Embryonic facial prominence (tissue), 1 donor: ENCODE results near the gene HIVEP3.
"Not testable (repeated sequence)": the region's sequence is repeated elsewhere in the genome, so short reads cannot be mapped to it uniquely, and the experiment has no call there.

Experiments used
- DNase-seq: peaks from one replicate; pipeline ENCODE4 v3.0.0-alpha.2; 2016; ENCODE audit errors: extremely low spot score

The HIVEP3 gene

DNA sequence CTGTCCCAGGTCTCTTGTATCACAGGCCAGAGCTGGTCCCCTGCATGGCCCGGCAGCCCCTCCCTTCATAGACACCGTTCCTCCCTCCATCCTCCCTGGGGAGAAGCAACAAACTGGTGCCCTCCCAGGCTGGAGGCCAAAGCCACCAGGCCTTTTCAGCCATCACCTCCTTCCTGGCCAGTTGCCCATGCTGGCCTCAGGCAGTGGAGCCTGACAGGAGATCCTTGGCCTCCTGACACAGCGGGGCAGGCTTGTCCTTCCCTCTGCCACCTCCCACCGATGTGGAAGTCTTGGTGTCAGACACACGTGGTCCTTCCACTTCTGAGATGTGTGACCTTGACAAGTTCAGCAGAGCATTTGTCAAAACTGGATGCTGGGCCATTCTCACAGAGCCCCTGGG, 206.0 kb downstream of the HIVEP3 start:
- no peak for DNase-seq

DNA sequence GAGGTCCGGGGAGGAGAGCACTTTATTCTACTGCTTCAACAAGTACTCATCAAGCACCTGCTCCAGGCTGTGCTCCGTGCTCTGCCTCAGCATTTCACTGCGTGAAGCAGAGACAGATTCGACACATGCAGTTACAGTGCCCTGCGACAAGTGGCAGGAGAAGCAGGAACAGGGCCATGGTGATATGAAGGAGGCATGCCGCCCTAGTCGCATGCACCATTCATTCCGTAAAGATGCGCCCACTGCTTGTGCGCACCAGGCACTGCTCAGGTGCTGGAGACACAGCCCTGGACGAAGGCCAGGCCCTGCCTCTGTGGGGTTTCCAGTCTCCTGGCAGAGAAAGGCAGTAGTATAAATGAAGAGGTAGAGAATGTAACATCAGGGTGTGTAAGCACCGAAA, 206.6 kb downstream of the HIVEP3 start:
- DNase-seq: no peak

DNA sequence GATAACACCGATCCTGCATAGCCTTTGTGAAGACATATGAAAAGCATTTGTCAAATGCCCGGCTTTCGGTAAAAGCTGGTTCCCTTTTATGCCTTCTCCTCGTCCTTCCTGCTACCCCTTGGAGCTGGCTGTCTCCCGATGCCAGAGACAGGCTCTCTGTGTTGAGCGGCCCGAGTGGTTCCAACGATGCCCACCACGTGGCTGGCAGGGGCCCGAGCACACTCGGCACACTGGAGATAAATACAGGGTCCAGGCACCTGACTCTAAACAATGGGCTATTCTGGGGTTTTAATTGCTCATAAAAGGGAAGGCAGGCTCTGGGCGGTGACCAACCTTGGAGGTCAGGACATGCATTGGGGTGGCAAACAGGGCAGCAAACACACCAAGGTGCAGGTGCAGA, 207.1 kb downstream of the HIVEP3 start:
- no peak for DNase-seq

DNA sequence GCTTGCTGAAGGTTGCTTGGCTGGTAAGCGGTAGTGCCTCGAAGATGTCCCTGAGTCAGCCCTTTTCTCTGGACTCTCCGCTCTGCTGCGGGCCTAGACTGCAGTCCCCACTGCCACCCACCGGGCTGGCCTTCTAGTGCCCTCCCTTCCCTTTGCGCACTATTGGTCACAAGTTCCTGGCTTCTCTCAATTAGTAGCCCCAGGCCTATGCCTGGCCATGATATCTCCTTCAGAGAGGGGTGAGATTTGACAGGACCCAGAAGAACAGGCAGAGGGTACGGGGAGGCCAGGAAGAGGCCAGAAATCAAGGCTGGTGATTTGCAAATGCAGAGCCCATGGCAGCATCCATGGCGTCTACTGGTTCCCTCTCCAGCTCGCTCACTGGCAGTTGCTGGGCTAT, 207.7 kb downstream of the HIVEP3 start:
- no peak for DNase-seq

DNA sequence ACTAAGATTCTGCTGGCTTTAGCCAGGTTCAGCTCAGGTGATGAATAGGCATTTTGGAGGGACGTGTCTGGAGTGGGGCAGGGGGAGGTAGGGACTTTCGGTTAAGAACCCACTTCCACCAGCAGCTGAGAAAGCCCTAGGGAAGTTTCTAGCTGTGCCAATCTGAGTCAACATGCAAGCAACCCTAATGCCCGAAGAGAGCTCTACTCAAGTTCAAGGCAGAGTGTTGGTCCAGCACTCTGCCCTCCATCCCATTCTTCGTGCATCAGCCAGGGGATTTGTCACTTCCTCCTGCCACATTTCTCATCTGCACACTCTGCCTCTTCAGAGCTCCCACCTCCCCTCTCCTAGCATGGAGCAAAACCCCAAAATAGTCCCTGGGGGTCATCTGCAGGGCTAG, 208.8 kb downstream of the HIVEP3 start:
- DNase-seq: no peak

DNA sequence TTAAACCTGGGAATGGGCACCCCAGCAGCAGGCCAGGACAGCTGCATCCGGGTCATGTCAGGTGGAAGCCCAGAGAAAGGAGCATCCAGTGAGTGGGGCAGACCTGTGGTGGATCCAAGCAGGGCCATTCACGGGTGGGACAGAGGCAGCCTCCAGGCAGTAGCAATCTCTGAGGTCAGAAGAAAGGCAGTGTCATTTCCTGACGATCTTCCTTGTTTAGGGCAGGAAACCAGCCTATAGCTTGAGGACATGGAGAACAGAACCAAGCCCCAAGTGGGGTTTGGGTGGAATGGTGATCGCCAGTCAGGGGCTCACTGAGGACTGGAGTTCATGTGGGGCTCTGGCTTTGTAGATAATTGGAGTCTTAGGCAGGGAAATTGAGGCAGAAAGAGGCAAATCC, 209.4 kb downstream of the HIVEP3 start:
- no peak for DNase-seq

DNA sequence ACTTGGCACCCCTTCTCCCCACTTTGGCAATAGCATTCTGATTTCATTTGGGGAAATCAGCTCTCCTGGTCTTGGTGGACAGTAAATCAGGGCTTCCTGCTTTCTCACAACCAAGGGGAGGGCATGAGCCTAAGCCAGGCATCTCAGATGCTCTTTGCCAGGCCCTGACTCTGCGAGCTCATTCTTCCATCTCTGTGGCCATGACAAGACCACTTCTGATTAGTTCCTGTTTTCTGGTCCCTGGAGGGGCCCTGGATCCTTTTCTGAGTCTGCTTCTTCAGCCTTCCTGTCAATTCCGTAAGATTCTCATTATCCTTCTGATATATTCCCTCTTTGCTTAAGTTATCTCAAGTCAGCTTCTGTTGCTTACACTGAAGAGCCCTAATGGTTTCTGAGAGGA, 210.4 kb downstream of the HIVEP3 start:
- no peak for DNase-seq

DNA sequence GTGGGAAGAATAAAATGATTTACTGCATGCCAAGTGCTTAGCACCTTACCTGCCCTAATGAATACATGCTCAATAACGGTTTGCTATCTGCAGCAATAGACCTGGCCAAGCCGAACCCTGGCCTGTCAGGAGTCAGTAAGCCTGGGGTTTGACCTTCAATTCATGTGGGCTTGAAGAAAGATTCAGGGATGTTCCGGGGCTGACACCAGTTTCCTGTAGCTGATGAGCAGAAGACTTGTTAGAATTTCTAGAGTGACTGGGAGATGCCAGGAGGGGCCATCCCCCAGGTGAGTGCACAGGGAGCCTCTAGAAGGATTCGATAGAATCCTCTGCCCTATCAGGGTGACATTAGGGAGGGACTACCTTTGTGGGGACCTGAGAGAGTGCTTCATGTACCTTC, 210.9 kb downstream of the HIVEP3 start:
- no peak for DNase-seq

DNA sequence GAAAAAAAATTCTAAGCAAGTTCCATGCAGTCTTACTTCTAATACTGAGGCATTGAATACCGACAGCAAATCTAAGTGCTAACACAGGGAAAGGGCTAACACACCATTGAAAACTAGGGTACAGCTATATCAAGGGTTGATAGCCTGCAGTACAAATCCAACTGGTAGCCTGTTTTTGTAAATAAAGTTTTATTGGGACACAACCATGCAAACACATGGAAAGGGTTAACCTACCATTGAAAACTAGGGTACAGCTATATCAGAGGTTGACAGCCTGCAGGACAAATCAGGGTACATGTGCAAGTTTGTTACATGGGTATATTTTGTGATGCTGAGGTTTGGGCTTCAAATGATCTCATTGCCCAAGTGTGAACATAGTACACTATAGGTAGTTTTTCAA, 212.9 kb downstream of the HIVEP3 start:
- no peak for DNase-seq

DNA sequence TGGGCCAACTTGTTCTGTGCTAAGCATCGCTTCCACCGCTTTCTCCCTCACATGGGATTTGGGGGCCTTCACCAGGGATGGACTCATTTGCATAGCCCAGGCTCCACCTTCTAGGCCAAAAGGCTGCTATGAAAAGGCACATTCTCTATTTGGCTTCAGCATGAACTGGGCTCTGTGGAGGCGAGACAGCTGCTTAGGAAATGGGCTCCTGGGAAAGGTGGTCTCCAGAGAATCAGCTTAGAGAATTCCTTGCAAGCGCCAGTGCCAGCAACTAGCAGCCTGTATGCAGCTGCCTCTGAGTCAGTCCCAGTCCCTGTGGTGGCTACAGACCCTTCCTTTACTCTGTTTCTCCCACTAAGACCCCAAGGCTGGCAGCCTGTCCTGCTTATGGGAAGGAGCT, 214.5 kb downstream of the HIVEP3 start:
- no peak for DNase-seq

DNA sequence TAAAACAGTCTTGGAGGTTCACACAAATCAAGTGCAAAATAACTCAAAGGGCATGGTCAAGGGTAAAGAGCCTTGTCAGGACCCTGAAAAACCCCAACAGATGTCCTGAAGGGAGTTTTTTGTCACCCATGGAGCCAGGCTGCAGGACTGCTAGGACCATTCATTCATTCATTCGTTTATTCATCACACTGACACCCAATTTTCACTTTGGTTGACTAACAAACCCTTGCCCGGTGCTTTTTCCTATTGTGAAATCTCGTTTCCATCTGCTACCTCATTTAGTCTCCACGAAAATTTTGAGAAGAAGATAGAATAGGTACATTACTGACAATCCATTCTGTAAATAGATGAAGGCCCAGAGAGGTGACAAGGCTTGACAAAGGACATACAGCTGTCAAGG, 216.0 kb downstream of the HIVEP3 start:
- DNase-seq: no peak

DNA sequence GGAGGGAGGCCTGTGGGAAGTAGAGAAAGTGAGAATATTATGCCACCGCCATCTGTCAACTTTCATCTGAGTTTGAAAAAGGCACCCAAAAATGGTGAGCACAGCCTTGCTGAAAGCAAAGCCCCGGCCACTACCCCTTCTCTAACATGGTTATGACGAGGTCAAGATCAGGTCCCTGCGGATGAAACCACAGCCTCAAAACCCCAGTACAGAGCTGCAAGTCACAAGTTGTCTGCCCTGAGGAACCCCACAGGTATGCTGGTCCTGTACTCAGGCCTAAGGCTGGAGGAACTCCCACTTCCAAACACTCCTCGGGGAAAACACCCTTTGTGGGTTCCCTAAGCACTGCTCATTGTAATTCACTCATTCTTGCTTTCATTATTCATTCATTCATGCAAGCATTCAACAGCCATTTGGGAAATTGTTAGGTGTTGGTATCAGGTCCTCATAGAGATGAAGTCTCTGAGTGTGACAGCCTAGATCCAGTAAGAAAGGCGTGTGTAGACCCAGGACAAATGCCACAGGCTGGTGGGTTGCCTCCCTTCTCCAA, 217.7 kb downstream of the HIVEP3 start:
- DNase-seq: no peak

DNA sequence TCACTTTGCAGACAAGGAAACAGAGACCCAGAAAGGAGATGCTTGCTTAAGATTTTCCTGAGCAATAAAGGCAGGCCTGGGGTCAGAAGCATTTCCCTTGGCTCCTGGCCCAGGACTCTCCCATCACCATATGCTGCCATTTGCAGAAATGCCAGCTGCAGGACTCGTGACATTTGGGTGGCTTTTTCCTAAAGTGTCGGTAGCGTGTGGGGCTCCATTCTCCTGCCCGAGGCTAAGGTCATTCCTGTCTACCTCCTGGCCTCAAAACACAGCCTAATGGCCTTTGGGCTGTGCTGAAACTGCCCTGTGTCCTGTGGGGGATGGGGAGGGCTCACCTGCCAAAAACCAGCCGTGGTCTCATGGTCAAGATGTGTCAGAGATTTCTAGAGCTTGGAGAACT, 218.1 kb downstream of the HIVEP3 start:
- no peak for DNase-seq

DNA sequence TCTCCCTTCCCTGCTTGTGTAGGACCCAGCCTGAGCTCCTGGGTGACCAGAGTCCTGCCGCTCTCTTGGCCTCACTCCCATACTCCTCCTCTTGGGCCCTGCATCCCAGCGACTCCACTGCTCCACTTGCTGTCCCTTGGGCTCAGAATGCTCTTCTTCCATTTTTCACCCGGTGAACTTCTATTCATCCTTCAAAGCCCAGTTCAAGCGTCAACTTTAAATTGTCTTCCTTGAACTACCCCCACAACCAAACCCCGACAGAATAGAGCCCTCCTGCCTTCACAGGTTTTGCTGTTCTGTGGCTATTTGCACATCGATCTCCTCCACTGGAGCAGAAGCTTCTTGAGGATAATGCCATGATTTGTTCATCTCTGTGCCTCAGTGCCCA, 218.9 kb downstream of the HIVEP3 start:
- DNase-seq: no peak

DNA sequence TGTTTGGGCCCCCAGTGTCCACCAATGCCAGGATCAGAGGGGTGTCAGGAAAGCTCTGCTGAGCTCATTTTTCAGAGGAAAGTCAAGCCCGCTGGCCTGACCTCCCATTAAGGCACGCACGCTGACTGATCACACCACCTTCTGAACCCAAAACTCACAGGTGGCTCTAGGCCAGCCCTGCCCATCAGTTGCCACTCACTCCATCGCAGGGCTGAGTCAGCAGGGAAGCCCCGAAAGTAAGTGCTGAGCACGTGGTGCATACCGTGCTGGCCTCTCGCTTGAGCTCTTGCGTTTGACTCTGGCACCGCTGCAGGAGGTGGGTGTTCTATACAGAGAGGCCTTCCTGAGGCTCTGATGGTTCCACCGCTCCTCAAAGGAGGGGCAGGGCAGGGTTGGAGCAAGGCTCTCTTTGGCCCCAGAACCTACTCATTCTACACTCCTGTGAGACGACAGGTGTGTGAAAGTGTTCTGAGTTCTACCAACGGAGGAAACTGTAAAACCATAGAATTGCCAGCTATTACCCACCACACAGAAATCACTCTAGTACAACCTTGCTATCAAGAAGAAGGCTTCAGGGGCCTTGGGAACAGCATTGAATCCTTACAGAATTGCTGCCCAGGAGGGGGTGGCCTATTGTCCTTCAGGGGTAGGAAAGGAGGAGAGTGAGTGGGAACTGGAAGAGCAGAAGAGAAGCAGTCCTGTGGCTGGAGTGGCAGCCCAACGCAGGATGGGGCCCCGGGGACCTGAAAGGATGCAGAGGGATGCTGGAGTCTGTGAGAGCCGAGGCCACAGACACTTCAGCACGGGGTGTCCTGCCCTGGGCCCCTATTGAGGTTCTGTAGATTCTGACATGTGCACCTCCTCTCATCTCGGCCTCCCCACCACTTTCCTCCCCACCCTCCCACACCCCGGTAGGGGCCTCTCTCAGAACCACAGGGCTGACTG, 219.5 kb downstream of the HIVEP3 start:
- no peak for DNase-seq

DNA sequence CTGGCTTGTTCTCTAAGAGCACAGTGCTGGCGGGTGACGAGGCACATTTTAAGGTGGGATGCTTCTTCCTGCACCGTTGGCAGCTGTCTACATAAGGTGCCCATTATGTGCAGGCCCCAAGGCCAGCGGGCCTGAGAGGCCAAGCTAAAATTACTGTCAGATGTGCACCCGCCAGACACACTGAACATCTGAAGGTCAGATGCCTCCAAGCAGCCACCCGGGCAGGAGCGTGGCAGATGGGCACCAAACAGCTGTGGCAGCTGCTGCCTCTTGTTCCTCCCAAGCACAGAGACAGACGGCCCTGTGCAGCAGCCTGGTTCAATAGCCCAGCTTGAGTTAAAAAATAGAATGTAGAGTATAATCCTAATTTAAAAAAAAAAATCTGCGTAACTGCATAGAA, 222.3 kb downstream of the HIVEP3 start:
- no peak for DNase-seq

DNA sequence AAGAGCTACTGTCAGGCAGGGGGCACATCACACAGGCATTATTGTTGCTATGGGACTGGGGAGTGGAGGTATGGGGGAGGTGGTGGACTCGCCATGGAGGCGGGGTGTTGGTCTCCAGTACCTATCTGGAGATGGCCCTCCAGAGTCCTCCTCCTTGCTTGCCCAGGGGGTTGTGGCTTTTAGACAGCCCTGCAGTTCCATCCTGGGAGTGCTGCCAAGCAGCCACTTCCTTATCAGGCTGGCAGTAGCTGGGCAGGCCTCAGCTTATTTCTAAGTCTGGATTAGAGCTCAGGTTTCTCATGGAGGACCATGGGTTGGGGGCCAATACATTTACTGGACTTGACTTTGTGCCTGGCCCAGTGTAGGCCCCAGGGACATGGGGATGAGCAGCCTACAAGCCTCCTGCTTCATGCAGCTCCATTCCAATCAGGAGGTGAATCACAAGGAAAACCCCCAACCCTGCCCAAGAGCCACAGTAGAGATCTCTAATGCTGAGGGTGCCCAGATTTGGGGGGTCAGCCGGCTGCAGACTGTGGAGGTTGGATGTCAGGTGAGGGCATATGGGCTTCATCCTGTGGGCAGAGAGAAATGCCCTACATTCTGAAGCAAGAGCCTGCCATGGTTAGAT, 223.5 kb downstream of the HIVEP3 start:
- no peak for DNase-seq

DNA sequence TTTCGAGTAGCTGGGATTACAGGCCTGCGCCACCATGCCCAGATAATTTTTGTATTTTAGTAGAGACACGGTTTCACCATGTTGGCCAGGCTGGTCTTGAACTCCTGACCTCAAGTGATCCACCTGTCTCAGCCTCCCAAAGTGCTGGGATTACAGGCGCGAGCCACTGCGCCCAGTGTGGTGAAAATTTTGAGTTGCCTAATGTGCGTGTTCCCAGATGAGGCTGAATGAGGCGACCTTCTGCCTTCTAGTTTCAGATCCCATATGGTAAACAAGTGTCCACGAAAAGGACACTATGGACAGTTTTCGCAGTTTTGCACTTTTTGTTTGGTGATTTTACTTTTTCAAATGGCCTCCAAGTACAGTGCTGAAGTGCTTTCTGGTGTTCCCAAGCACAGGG, 226.8 kb downstream of the HIVEP3 start:
- not testable (repeated sequence) for DNase-seq

DNA sequence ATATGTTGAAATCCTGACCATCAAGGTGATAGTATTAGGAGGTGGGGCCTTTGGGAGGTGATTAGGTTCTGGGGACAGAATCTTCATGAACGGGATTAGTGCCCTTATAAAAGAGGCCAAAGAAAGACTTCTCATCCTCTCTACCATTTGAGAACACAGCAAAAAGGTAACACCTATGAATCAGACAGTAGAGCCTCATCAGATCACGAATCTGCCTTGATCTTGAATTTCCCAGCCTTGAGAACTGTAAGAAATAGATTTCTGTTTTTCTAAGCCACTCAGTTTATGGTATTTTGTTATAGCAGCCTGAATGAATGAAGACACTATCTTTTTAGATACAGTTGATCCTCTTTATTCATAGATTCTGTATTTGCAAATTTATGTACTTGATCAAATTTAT, 227.3 kb downstream of the HIVEP3 start:
- no peak for DNase-seq

DNA sequence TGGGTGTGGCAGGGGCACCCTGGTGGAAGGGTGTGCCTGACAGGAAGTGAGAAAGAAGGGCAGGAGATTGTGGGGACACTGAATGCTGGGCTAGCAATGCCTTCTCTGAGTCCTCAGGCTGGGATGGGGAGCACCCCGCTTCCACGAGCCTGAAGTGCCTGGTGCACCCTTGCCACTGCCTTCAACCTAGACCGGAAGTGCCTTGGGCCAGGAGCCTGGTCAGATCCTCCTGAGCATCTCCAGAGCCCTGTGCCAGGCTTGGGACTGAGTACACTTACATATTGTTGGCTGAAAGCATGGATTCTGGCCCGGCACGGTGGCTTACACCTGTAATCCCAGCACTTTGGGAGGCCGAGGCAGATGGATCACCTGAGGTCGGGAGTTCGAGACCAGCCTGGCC, 228.4 kb downstream of the HIVEP3 start:
- DNase-seq: no peak

DNA sequence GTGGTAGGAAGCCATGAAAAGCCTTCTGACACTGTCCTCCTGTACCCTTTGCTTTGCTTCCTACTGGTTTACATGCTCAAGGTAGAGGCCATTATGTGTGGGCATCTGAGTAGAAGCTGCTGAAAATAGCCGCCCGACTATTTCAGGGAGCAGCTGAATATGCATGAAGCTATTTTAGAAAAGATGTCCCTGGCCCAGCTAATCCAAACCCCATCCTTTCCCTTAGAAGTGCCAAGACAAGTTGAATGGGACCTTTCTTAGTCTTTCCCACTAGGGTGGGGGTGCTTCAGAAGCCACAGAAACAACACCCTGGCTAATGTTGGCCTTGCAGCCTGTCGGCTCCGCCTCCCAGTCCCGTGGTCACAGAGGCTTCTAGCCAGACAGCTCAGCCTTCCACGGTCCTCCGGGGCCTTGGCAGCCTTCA, 229.2 kb downstream of the HIVEP3 start:
- no peak for DNase-seq

DNA sequence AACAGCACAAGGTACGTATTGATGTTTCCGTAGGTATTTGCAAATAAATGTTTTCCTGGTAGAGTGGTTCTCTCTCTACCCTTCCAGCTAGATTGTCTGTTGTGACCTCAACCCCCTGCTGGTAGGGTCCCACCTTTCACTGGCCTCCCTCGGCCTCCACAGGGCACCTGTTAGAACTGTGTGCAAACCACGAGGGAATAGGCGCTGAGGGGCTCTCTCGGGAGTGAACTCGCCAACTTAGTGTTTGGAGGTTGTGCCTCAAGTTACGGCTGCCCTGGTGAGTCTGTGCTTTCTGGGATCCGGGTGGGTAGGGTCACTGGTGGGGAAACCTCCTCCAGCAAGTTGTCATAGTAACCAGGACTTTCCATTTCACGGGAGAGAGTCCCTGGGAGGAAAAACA, 229.6 kb downstream of the HIVEP3 start:
- no peak for DNase-seq

DNA sequence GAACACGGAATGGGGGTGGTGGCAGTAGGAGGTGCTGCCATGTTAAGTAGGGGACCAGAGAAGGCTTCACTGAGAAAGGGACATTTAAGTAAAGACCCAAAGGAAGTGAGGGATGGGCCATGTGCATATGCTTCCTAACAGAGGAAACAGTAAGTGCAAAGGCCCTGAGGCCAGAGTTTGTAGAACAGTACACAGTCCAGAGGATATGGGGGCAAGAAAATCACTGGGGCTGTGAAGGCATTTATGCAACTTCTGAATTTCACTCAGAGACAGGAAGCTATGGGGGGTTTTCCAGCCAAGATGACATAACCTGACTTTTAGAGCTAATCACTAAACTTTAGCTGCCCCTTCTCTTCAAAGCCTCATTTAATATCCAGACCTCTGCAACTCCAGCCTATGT, 231.7 kb downstream of the HIVEP3 start:
- no peak for DNase-seq
